Measurements from ENCODE around the gene PPIL1. TPM values are rescaled to one million over a fixed set of nuclear protein-coding genes. Genes with fewer than 3 reads are reported as not detected.

The PPIL1 gene
- total RNA-seq, 1 donor from 2014 or later: 82.8 TPM

DNA sequence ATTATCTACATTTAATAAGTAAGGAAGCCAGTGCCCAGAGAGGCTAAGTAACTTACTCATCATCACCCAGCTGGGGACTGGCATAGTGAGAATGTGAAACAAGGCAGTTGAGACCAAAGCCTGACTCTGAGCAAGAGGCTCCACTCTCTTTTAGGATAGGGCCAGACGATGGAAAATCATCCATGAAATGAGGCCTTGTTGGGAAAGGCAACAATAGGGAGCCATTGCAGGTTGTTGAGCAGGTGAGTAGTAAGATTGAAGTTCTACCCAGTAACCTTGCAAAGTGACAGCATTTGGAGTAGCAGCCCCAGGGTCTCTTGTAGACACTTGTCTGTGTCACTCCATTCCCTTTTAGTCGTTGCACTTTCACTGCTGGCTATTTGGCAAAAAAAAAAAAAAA lies 32.8 kb downstream of the PPIL1 start:
- Mint-ChIP-seq H3K27ac (ENCODE audit: unreplicated experiment) (no peak overlapping the region), H3K9me3 (no peaks in the 10 kb centered on the region), H3K4me3 (no peak overlapping the region), H3K4me1 (peaks cover 17% of the 10 kb centered on the region), H3K27me3 (ENCODE audit: low read depth) (peaks cover 48% of the 10 kb centered on the region), H3K36me3 (ENCODE audit: low read depth) (no peaks in the 10 kb centered on the region)
- DNase-seq (ENCODE audit: low read depth, low spot score): no peak
- TF ChIP-seq, protein P1, sequence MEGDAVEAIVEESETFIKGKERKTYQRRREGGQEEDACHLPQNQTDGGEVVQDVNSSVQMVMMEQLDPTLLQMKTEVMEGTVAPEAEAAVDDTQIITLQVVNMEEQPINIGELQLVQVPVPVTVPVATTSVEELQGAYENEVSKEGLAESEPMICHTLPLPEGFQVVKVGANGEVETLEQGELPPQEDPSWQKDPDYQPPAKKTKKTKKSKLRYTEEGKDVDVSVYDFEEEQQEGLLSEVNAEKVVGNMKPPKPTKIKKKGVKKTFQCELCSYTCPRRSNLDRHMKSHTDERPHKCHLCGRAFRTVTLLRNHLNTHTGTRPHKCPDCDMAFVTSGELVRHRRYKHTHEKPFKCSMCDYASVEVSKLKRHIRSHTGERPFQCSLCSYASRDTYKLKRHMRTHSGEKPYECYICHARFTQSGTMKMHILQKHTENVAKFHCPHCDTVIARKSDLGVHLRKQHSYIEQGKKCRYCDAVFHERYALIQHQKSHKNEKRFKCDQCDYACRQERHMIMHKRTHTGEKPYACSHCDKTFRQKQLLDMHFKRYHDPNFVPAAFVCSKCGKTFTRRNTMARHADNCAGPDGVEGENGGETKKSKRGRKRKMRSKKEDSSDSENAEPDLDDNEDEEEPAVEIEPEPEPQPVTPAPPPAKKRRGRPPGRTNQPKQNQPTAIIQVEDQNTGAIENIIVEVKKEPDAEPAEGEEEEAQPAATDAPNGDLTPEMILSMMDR (conservative IDR thresholded peaks at IDR 0.05): no peak

DNA sequence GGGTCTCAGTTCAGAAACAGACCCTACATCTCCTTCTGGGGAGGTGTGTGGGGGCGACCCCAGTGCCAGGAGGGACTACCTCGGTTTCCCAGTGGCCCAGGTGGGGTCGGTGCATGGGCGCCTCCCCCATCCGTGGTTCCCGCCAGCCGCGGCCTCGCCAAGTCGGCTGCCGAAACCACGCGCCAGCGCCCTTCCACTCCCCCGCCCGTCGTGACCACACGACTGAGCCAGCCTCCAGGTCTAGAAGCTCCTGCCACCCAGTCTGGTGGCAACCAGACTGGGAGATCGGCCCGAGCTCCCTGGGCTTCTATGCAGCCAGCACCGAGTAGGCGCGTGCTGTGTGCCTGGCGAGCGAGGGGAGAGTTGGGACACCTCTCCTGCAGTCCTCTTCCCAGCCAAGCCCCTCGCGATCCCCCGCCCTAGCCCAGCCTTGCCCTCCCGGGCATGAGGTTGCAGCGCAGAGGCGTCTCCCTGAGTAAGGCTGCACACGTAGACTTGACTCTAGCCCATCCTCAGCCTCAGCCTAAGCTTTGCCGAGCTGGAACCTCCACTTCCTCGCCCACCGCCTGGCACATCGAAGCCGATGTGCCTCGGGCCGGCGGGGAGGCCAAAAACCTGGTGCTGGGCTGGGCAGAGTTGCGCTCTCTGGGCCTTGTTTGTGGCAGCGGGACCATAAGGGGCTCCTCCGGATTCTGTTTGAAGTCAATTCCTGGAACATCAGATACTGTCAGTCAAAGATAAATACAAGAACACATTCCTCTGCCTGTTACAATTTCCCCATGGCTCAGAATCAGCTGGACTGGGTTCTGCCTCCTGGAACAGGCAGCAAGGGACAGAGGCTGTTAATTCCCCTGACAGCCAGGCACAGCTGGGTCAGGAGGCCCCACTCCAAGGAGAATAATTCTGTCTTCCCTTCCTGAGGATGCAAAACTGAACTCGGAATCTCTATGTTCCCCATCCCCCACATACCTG lies 33.9 kb downstream of the PPIL1 start:
- TF ChIP-seq, protein P1 (conservative IDR thresholded peaks at IDR 0.05): no peak
- DNase-seq (ENCODE audit: low read depth, low spot score): no peak
- peak overlapping the region; percentile 84 for H3K4me3 Mint-ChIP-seq
- peaks cover 54% of the 10 kb centered on the region for H3K27me3 Mint-ChIP-seq (ENCODE audit: low read depth)
- no peak overlapping the region for H3K27ac Mint-ChIP-seq (ENCODE audit: unreplicated experiment)
- H3K36me3 Mint-ChIP-seq (ENCODE audit: low read depth): no peaks in the 10 kb centered on the region
- H3K4me1 Mint-ChIP-seq: peaks cover 19% of the 10 kb centered on the region
- no peaks in the 10 kb centered on the region for H3K9me3 Mint-ChIP-seq

DNA sequence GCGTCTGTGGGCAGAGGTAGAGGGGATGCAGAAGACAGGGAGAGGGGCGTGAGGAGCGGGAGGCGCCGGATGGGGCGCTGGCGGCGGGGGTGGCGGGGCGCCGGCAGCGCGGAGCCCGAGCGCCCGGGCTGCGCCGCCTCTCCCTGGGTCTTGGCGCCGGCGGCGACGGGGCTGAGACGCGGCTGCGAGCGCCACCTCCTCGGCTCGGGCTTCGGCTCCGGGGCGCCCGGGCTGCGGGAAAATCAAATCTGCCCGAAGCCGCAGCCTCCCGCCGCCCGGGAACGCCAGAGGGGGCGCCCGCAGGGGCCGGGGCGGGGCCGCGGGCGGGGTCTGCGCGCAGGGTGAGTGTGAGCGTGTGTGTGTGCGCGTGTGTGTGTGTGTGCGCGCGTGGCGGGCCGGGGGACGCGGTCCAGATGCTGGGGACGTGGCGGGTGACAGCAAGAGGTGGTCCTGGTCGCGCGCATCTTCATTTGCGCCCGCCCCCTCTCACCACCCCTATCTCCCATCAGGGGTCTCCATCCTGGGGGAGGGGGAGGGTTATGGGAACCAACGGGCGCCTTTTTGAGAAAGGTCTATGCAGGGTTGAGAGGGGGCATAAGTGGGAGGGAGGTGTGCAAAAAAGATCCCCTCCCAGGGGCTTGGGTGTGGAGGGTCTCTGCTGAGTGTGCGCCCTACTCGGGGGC lies 34.7 kb downstream of the PPIL1 start:
- peaks cover 61% of the 10 kb centered on the region for H3K27me3 Mint-ChIP-seq (ENCODE audit: low read depth)
- DNase-seq (ENCODE audit: low read depth, low spot score): peak; percentile 51

DNA sequence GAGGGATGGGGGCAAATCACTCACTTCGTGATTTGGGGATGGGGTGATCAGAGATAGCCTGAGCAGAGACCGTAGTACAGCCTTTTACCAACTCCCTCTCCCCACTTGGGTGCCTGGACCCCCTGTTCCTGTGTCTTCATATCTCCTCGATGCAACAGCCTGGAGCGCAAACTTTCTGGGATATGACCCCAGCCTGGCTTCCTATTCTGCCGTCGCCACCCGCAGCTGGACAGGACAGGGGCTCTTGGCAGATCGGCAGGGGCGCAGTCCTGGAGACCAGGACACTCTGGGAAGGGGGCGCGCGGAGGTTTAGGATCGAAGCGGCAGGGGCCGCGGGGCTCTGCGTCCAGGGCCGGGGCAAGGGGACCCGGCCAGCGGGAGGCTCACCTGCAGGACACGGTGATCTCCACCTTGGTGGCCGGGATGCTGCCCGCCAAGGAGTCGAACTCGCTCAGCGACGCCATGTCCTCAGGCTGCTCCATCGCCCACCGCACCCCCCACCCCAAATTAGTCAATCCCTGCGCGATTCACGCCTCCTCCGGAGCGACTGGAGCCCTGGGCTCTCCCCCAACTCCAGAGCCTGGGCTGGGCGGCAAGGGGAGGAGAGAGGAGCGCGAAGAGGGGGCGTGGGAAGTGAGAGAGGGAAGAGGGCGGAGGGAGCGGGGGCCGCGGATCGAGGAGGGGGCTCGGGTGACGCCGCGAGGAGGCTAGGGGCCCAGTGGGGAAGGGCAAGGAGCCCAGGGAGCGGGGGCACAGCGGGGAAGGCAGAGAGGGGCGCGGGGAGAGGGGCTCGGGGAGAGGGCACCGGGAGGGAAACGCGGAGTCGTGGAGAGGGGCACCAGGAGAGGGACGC lies 35.5 kb downstream of the PPIL1 start, which contains the start of gene CPNE5:
CPNE5 (minus strand) TSS at position 549 of the 853 bp plus-strand sequence; CDS start at position 482, 67 bp downstream.
- Mint-ChIP-seq H3K27ac (ENCODE audit: unreplicated experiment) (no peak within 1 kb of the TSS), H3K36me3 (ENCODE audit: low read depth) (no peaks in the 10 kb centered on the region), H3K4me1 (peaks cover 30% of the 10 kb centered on the region), H3K27me3 (ENCODE audit: low read depth) (peaks cover 64% of the 10 kb centered on the region), H3K4me3 (peak within 1 kb of the TSS; percentile 84), H3K9me3 (no peaks in the 10 kb centered on the region)
- TF ChIP-seq, protein P1 (conservative IDR thresholded peaks at IDR 0.05): no peak
- DNase-seq (ENCODE audit: low read depth, low spot score): no peak

More for the DNA sequence above, 34.7 kb downstream of the PPIL1 start:
- TF ChIP-seq, protein P1 (conservative IDR thresholded peaks at IDR 0.05): peak; percentile 42
- Mint-ChIP-seq H3K9me3 (no peaks in the 10 kb centered on the region), H3K4me3 (peak overlapping the region; percentile 84), H3K27ac (ENCODE audit: unreplicated experiment) (no peak overlapping the region), H3K36me3 (ENCODE audit: low read depth) (no peaks in the 10 kb centered on the region), H3K4me1 (peaks cover 25% of the 10 kb centered on the region)

DNA sequence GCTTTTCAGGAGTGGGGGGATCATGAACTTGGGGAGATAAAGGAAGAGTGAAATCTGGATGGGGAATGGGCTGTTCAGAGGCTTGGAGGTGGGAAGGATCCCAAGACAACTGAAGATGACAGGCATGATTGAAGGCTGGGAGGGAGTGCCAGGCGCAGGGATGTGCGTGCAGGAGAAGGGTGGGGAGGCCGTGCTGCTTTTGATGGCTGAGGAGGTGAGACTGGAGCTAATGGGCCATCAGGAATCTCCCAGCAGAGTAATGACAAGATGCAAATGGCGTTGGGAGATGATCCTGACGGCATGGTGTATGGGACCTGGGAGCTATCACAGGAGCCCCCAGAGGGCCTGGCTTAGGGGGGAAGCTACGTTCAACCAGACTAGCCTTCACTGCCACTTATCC lies 36.9 kb downstream of the PPIL1 start:
- TF ChIP-seq, protein P1 (conservative IDR thresholded peaks at IDR 0.05): no peak
- DNase-seq (ENCODE audit: low read depth, low spot score): no peak
- Mint-ChIP-seq H3K27me3 (ENCODE audit: low read depth) (peaks cover 59% of the 10 kb centered on the region), H3K27ac (ENCODE audit: unreplicated experiment) (no peak overlapping the region), H3K4me3 (peak overlapping the region; percentile 36), H3K9me3 (no peaks in the 10 kb centered on the region), H3K4me1 (peaks cover 26% of the 10 kb centered on the region), H3K36me3 (ENCODE audit: low read depth) (no peaks in the 10 kb centered on the region)
